ENCODE data around the gene PCCA. TPM values are rescaled to one million over a fixed set of nuclear protein-coding genes. Genes with fewer than 3 reads are reported as not detected.

PCCA gene
- total and polyA plus RNA-seq, 12 donors: 27.6 to 176 (median 97.7) TPM

DNA sequence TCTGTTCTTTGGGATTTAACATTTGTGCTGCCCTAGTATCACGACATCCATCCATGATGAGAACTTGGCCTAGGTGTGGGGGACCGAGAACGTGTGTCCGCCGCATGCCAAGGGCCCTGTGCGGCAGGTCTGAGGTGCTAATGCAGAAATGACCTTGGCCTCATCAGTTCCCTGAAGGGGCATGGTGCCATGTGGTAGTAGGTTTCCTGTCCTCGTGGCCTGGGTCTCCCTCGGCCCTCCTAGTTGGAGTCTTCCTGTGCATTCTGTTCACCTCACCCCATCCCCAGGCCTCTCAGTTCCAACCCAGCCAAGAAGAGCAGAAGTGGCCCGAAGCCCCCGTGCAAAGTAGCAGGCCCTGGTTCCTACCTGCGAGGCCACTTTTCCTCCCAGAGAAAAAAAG is 439.9 kb downstream of the PCCA start:
- 92 to 100% (median 96%) methylated on average over 8 to 11 of the region's 11 CpGs for WGBS, 4 donors
- DNase-seq: peak in 2 of 7 donors; percentile 0 to 38
- Histone ChIP-seq H3K27me3 (no peaks in the 10 kb centered on the region), H3K27ac (no peak overlapping the region), H3K4me3 (no peak overlapping the region), H3K4me1 (replicated peaks in 1 of 2) (peaks cover 0 to 3% of the 10 kb centered on the region in 2 donors), H3K9me3 (replicated peaks in 1 of 3) (no peaks in the 10 kb centered on the region), H3K36me3 (replicated peaks in 1 of 2) (peaks cover 0 to 4% of the 10 kb centered on the region in 2 donors)
- no peak for TF ChIP-seq POLR2A (IDR thresholded peaks at IDR 0.05)
- TF ChIP-seq, protein P1, sequence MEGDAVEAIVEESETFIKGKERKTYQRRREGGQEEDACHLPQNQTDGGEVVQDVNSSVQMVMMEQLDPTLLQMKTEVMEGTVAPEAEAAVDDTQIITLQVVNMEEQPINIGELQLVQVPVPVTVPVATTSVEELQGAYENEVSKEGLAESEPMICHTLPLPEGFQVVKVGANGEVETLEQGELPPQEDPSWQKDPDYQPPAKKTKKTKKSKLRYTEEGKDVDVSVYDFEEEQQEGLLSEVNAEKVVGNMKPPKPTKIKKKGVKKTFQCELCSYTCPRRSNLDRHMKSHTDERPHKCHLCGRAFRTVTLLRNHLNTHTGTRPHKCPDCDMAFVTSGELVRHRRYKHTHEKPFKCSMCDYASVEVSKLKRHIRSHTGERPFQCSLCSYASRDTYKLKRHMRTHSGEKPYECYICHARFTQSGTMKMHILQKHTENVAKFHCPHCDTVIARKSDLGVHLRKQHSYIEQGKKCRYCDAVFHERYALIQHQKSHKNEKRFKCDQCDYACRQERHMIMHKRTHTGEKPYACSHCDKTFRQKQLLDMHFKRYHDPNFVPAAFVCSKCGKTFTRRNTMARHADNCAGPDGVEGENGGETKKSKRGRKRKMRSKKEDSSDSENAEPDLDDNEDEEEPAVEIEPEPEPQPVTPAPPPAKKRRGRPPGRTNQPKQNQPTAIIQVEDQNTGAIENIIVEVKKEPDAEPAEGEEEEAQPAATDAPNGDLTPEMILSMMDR (IDR thresholded peaks at IDR 0.05): no peak
- intact Hi-C loops (cut with DNase I): no loop called here

- TF ChIP-seq POLR2A (IDR thresholded peaks at IDR 0.05): no peak
- TF ChIP-seq, protein P1 (IDR thresholded peaks at IDR 0.05): no peak
- WGBS, 4 donors: 95 to 98% (median 96%) methylated on average over 15 of the region's 15 CpGs
- Histone ChIP-seq H3K27me3 (no peaks in the 10 kb centered on the region), H3K36me3 (replicated peaks in 1 of 2) (peaks cover 0 to 4% of the 10 kb centered on the region in 2 donors), H3K4me3 (no peak overlapping the region), H3K27ac (no peak overlapping the region), H3K9me3 (replicated peaks in 1 of 3) (no peaks in the 10 kb centered on the region), H3K4me1 (replicated peaks in 1 of 2) (peaks cover 0 to 3% of the 10 kb centered on the region in 2 donors)
- DNase-seq: no peak
- intact Hi-C loops (cut with DNase I): no loop called here
Measured at GRCh38 chr13:100529666-100530377, 440.9 kb downstream of the PCCA start.

DNA sequence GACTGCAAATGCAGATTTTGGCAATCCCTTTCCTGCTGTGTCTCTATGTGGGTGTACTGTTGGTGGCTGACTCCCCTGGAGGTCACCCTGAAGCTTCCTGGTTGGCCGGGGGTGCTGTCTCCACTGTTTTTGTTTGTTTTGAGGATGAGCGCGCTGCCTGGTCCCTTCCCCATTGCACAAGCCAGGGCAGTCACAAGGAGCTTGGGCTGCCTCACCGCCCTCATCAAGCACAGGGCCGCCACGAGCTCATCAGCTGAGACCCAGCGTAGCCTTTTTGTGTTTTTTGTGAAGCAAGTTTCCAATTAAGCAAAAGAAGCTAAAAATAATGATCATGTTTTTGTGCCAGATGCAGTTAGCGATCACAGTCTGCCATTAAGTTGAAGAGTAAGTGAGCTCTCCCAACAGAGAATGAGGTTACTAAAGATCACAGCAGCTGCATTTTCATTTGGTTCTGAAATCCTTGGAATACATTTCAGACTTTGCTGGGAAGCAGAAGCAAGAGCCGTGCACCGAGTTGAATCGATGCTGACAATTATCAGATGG is 441.8 kb downstream of the PCCA start:
- Histone ChIP-seq H3K36me3 (replicated peaks in 1 of 2) (peaks cover 0 to 4% of the 10 kb centered on the region in 2 donors), H3K4me1 (replicated peaks in 1 of 2) (peaks cover 0 to 3% of the 10 kb centered on the region in 2 donors), H3K27ac (no peak overlapping the region), H3K4me3 (no peak overlapping the region), H3K9me3 (replicated peaks in 1 of 3) (no peaks in the 10 kb centered on the region), H3K27me3 (no peaks in the 10 kb centered on the region)
- DNase-seq: peak in 1 of 7 donors; percentile 34
- TF ChIP-seq, protein P1 (IDR thresholded peaks at IDR 0.05): no peak
- no peak for TF ChIP-seq POLR2A (IDR thresholded peaks at IDR 0.05)
- intact Hi-C loops (cut with DNase I): no loop called here
- WGBS, 4 donors: 77 to 88% (median 79%) methylated on average over 11 of the region's 11 CpGs

DNA sequence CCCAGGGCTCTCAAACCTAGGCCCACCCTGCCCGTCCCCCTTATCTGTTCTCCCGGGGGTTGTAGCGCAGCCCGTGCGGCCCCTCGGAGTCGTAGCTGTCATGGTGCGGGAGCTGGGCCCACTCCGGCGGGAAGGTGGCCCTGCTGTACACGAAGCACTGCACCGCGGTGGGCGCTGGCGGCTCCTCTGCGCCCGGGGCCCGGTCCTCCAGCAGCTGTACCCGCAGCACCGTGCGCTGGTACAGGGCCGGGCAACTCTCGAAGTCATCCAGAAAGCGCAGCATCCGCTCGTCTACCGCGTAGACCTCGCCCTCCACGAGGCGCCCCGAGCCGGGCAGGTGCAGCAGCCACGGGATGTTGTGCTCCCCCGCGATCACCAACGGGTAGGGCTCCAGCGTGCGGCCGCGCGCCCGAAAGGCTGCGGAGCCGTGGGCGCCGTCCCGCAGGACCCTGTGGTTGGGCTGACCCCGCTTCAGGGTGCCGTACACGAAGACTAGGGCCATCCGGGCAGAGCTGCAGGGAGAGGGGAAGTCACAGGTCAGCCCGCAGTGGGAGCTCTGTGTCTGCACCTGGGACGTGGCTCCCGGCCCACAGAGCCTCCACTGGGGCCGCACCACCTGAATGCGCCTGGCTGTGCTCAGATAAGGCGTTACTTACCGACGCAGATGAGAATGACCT is 443.3 kb downstream of the PCCA start:
- peaks cover 0 to 4% of the 10 kb centered on the region in 2 donors for H3K36me3 ChIP-seq (replicated peaks in 1 of 2)
- no peak for TF ChIP-seq POLR2A (IDR thresholded peaks at IDR 0.05)
- TF ChIP-seq, protein P1 (IDR thresholded peaks at IDR 0.05): no peak
- H3K9me3 ChIP-seq (replicated peaks in 1 of 3): no peaks in the 10 kb centered on the region
- no peak for DNase-seq
- intact Hi-C loops (cut with DNase I): no loop called here
- H3K27ac ChIP-seq: no peak overlapping the region
- no peaks in the 10 kb centered on the region for H3K27me3 ChIP-seq
- H3K4me3 ChIP-seq: no peak overlapping the region
- H3K4me1 ChIP-seq (replicated peaks in 1 of 2): peaks cover 0 to 3% of the 10 kb centered on the region in 2 donors
- WGBS, 4 donors: 97 to 99% (median 98%) methylated on average over 19 to 60 of the region's 60 CpGs

All from adrenal gland (tissue), 12 donors.